GM19035 (cell line): Measurements from ENCODE around the gene CD79B.
A peak's percentile ranks its signal among the peaks of the same experiment; 100 is the strongest.

ENCODE experiments used
- ATAC-seq: cut with Tn5 transposase; IDR thresholded peaks from one replicate; pipeline ENCODE4 v1.9.1; 2021; ENCODE audit not compliant: unreplicated experiment

CD79B gene

GRCh38 chr17:63954402-63955063, 22.4 kb upstream of the CD79B start:
- ATAC-seq, result no peak

GRCh38 chr17:63950940-63951907, 19.1 kb upstream of the CD79B start:
- ATAC-seq, result no peak

GRCh38 chr17:63949576-63950250, 17.6 kb upstream of the CD79B start:
- ATAC-seq, result no peak

- ATAC-seq, result no peak
These were observed 16.4 kb upstream of the CD79B start for GRCh38 chr17:63948521-63948920.

- no peak for ATAC-seq
These were observed 15.7 kb upstream of the CD79B start for GRCh38 chr17:63947711-63948330.

GRCh38 chr17:63946440-63947363, 14.6 kb upstream of the CD79B start:
- ATAC-seq, result peak; percentile 62

GRCh38 chr17:63945784-63946439, 13.8 kb upstream of the CD79B start:
- peak; percentile 34 for ATAC-seq

- no peak for ATAC-seq
These were observed 12.8 kb upstream of the CD79B start for GRCh38 chr17:63944736-63945499.

- no peak for ATAC-seq
These were observed 11.6 kb upstream of the CD79B start for GRCh38 chr17:63943745-63944144.

- ATAC-seq, result no peak
These were observed 10.3 kb upstream of the CD79B start for GRCh38 chr17:63942309-63942985.

- ATAC-seq, result no peak
These were observed 9.6 kb upstream of the CD79B start for GRCh38 chr17:63941751-63942150.

GRCh38 chr17:63941162-63941561, 9.0 kb upstream of the CD79B start:
- no peak for ATAC-seq

GRCh38 chr17:63940584-63940983, 8.5 kb upstream of the CD79B start:
- no peak for ATAC-seq

GRCh38 chr17:63939884-63940283, 7.8 kb upstream of the CD79B start:
- ATAC-seq, result no peak

- ATAC-seq, result no peak
These were observed 7.3 kb upstream of the CD79B start for GRCh38 chr17:63939401-63939800.

GRCh38 chr17:63937920-63938319, 5.8 kb upstream of the CD79B start:
- ATAC-seq, result no peak

GRCh38 chr17:63937319-63937718, 5.2 kb upstream of the CD79B start:
- ATAC-seq, result no peak
